Right lobe of liver (tissue), 6 donors: ENCODE results near the gene HOXB3. TPM values are rescaled to one million over a fixed set of nuclear protein-coding genes. Genes with fewer than 3 reads are reported as not detected.

Source experiments
- ATAC-seq, 4 donors: fragments of 200-7000 bp; cut with Tn5 transposase; one replicate each; pipeline ENCODE4 v1.9.1; 2020; ENCODE audit warnings: mild to moderate bottlenecking in 4 of 4, moderate library complexity in 4 of 4
- DNase-seq, 3 donors: peaks; one replicate each; pipeline ENCODE4 v3.0.0-alpha.2; 2020
- H3K27ac ChIP-seq, 3 donors: fragments of 200-600 bp; one replicate each; pipeline ENCODE4 v1.8.0; 2022
- H3K27me3 ChIP-seq, 2 donors: fragments of 200-600 bp; one replicate each; pipeline ENCODE4 v1.8.0; 2022
- H3K36me3 ChIP-seq, 4 donors: fragments of 200-600 bp; sonication (generic) in 1 of 4; one replicate each; pipeline versions ENCODE4 v1.5.1 to v1.8.0; 2017 to 2022; ENCODE audit warnings: control low read depth in 1 of 4
- H3K4me1 ChIP-seq, 4 donors: fragments of 200-600 bp; sonication (generic) in 1 of 4; one replicate each; pipeline versions ENCODE4 v1.5.1 to v1.8.0; 2017 to 2022; ENCODE audit warnings: control low read depth in 1 of 4
- H3K4me3 ChIP-seq, 3 donors: fragments of 200-600 bp; one replicate each; pipeline ENCODE4 v1.8.0; 2022
- H3K9me3 ChIP-seq, 4 donors: fragments of 200-600 bp; sonication (generic) in 1 of 4; one replicate each; pipeline versions ENCODE4 v1.5.1 to v1.8.0; 2017 to 2022; ENCODE audit warnings: control low read depth in 1 of 4
- CTCF ChIP-seq, 4 donors: fragments of 200-600 bp in 3 of 4; fragments of 450-650 bp in 1 of 4; IDR thresholded peaks; one replicate each; pipeline versions ENCODE4 v1.5.1 to v1.8.0; 2016 to 2022; ENCODE audit warnings: antibody characterized with exemption in 4 of 4, mild to moderate bottlenecking in 2 of 4
- POLR2A ChIP-seq: fragments of 450-650 bp; IDR thresholded peaks from one replicate; pipeline ENCODE4 v1.6.1; 2017; ENCODE audit warnings: antibody characterized with exemption, mild to moderate bottlenecking
- WGBS: methylation state at CpG from one replicate; pipeline ENCODE4 v1.1.6; 2018; ENCODE audit warnings: low coverage, low lambda C conversion rate; ENCODE audit not compliant: insufficient coverage; ENCODE audit errors: missing lambda C conversion rate; 5-methylcytosine and 5-hydroxymethylcytosine counted together
- intact Hi-C, 2 donors: fragments of 100-400 bp; cut with DNase I; formaldehyde crosslinking; loops; one replicate each; pipeline versions ENCODE4 v1.11.2 to v1.14.1; 2022
- total RNA-seq, 6 experiments: library from RNA; depleted of rRNA in 2 of 6; stranded (reverse); fragments of >200 nt in 2 of 6; fragmentation: NEBNext Ultra II Directional in 3 of 6; extraction: Animal tissue kit (Norgen Biotek cat#: 25700) in 3 of 6; gene quantifications; one replicate each; pipeline versions ENCODE4 v1.1.0 to v1.2.4, GENCODE V29; 2016 to 2023
- donor health status: DM: no; HTN: yes; CAD: no.
- donor health status: DM: no; HTN: no; CAD: no.
- donor health status: DM: no; HTN: no; CAD: no.
- donor health status: DM: no; HTN: yes; CAD: no.
- donor health status: DM: no; HTN: yes; CAD: no.

HOXB3 gene
- total RNA-seq, 6 experiments from 2014 or later, result 0.99 to 3.2 (median 2.6) TPM

GRCh38 chr17:48590607-48591161 lies 643 bp upstream of the HOXB3 start:
- H3K27me3 ChIP-seq, result peaks cover 0 to 45% of the 10 kb centered on the region in 2 donors
- H3K9me3 ChIP-seq, result no peaks in the 10 kb centered on the region
- no peak for ATAC-seq
- no peak for DNase-seq
- TF ChIP-seq POLR2A (no peak), CTCF (IDR thresholded peaks at IDR 0.05) (no peak)
- no peaks in the 10 kb centered on the region for H3K36me3 ChIP-seq
- no peak overlapping the region for H3K27ac ChIP-seq
- no peak overlapping the region for H3K4me3 ChIP-seq
- H3K4me1 ChIP-seq, result peaks cover 0 to 8% (median 4%) of the 10 kb centered on the region in 4 donors
- intact Hi-C loops, result no loop called here

- Histone ChIP-seq H3K27me3 (peaks cover 0 to 45% of the 10 kb centered on the region in 2 donors), H3K4me1 (peaks cover 0 to 13% (median 4%) of the 10 kb centered on the region in 4 donors), H3K9me3 (no peaks in the 10 kb centered on the region), H3K36me3 (no peaks in the 10 kb centered on the region), H3K27ac (no peak overlapping the region), H3K4me3 (no peak overlapping the region)
- intact Hi-C loops, result no loop called here
- WGBS, result 16% methylated on average over 5 of the region's 10 CpGs
- DNase-seq (no peak), ATAC-seq (no peak)
- TF ChIP-seq POLR2A, result no peak
- TF ChIP-seq CTCF (IDR thresholded peaks at IDR 0.05), result no peak
Observed at GRCh38 chr17:48589060-48589830, 796 bp downstream of the HOXB3 start.

- no peak for ATAC-seq
- Histone ChIP-seq H3K4me1 (peaks cover 0 to 13% (median 4%) of the 10 kb centered on the region in 4 donors), H3K9me3 (no peaks in the 10 kb centered on the region), H3K27me3 (peaks cover 0 to 44% of the 10 kb centered on the region in 2 donors), H3K27ac (no peak overlapping the region), H3K4me3 (no peak overlapping the region), H3K36me3 (no peaks in the 10 kb centered on the region)
- no peak for DNase-seq
- no peak for TF ChIP-seq CTCF (IDR thresholded peaks at IDR 0.05)
- no peak for TF ChIP-seq POLR2A
- WGBS, result 21% methylated on average over 1 of the region's 2 CpGs
- intact Hi-C loops, result no loop called here
Observed at GRCh38 chr17:48588528-48588927, 1.5 kb downstream of the HOXB3 start.

- Histone ChIP-seq H3K4me1 (peaks cover 0 to 13% (median 4%) of the 10 kb centered on the region in 4 donors), H3K9me3 (no peaks in the 10 kb centered on the region), H3K27me3 (peaks cover 0 to 47% of the 10 kb centered on the region in 2 donors), H3K27ac (no peak overlapping the region), H3K4me3 (no peak overlapping the region), H3K36me3 (no peaks in the 10 kb centered on the region)
- DNase-seq (no peak), ATAC-seq (no peak)
- TF ChIP-seq CTCF (IDR thresholded peaks at IDR 0.05) (no peak), POLR2A (no peak)
- intact Hi-C loops, result no loop called here
- 28% methylated on average over 2 of the region's 2 CpGs for WGBS
Observed at GRCh38 chr17:48588074-48588415, 2.0 kb downstream of the HOXB3 start.
